GM23338 (cell line): ENCODE data around the gene MYO9B. TPM values are rescaled to one million over a fixed set of nuclear protein-coding genes. Genes with fewer than 3 reads are reported as not detected.
"Not testable (repeated sequence)": the region's sequence is repeated elsewhere in the genome, so short reads cannot be mapped to it uniquely, and the experiment has no call there.

Experiments used
- ATAC-seq: fragments of 200-7000 bp; cut with Tn5 transposase; 3 replicates; pipeline ENCODE4 v1.9.1; 2020
- DNase-seq: peaks from one replicate; pipeline ENCODE4 v3.0.0-alpha.2; 2015; ENCODE audit warnings: low spot score
- H2AFZ ChIP-seq: fragments of 200-600 bp; sonication (generic); 2 replicates; pipeline ENCODE4 v1.8.0; 2016; ENCODE audit warnings: antibody characterized with exemption, mild to moderate bottlenecking, moderate library complexity
- H3F3A ChIP-seq: fragments of 200-600 bp; sonication (generic); replicated peaks from 2 replicates; pipeline ENCODE4 v1.8.0; 2017; ENCODE audit warnings: antibody characterized with exemption, mixed run types, low read depth
- H3K27ac ChIP-seq: fragments of 200-600 bp; sonication (generic); 2 replicates; pipeline ENCODE4 v1.6.1; 2016; ENCODE audit warnings: low read depth
- H3K27me3 ChIP-seq: fragments of 200-600 bp; sonication (generic); 2 replicates; pipeline ENCODE4 v1.8.0; 2016; ENCODE audit warnings: mild to moderate bottlenecking, mixed run types, moderate library complexity; ENCODE audit not compliant: insufficient read depth
- H3K36me3 ChIP-seq: fragments of 200-600 bp; sonication (generic); 2 replicates; pipeline ENCODE4 v1.8.0; 2016; ENCODE audit warnings: mild to moderate bottlenecking; ENCODE audit not compliant: insufficient read depth
- H3K4me1 ChIP-seq: fragments of 200-600 bp; sonication (generic); 2 replicates; pipeline ENCODE4 v1.8.0; 2016; ENCODE audit warnings: mild to moderate bottlenecking, moderate library complexity; ENCODE audit not compliant: insufficient read depth
- H3K4me2 ChIP-seq: fragments of 200-600 bp; sonication (generic); 2 replicates; pipeline ENCODE4 v1.7.1; 2017; ENCODE audit warnings: mixed run types
- H3K4me3 ChIP-seq: fragments of 200-600 bp; sonication (generic); 2 replicates; pipeline ENCODE4 v1.6.1; 2016; ENCODE audit warnings: mixed run types
- H3K79me2 ChIP-seq: fragments of 200-600 bp; sonication (generic); replicated peaks from 2 replicates; pipeline ENCODE4 v1.8.0; 2017; ENCODE audit warnings: mild to moderate bottlenecking; ENCODE audit not compliant: insufficient read depth
- H3K9me2 ChIP-seq: fragments of 200-600 bp; sonication (generic); 2 replicates; pipeline ENCODE4 v1.8.0; 2017; ENCODE audit not compliant: insufficient read depth
- H4K20me1 ChIP-seq: fragments of 200-600 bp; sonication (generic); replicated peaks from 2 replicates; pipeline ENCODE4 v1.8.0; 2017; ENCODE audit warnings: mild to moderate bottlenecking; ENCODE audit not compliant: insufficient read depth
- H3K27ac Mint-ChIP-seq: 2 replicates; pipeline ENCODE4 v1.8.0; 2020; ENCODE audit warnings: inconsistent platforms, mild to moderate bottlenecking, moderate library complexity, mixed read lengths
- H3K27me3 Mint-ChIP-seq: 3 replicates; pipeline ENCODE4 v1.8.0; 2022; ENCODE audit warnings: low read depth, mild to moderate bottlenecking, moderate library complexity, mixed read lengths, inconsistent platforms; ENCODE audit not compliant: insufficient read depth, poor library complexity
- H3K36me3 Mint-ChIP-seq: 3 replicates; pipeline ENCODE4 v1.8.0; 2021; ENCODE audit warnings: low read depth, mild to moderate bottlenecking, inconsistent platforms, moderate library complexity, mixed read lengths
- H3K4me1 Mint-ChIP-seq: 3 replicates; pipeline ENCODE4 v1.8.0; 2020; ENCODE audit warnings: mild to moderate bottlenecking, inconsistent platforms, mixed read lengths
- H3K4me3 Mint-ChIP-seq: 3 replicates; pipeline ENCODE4 v1.8.0; 2021; ENCODE audit warnings: moderate library complexity, mild to moderate bottlenecking, inconsistent platforms, mixed read lengths
- H3K9me3 Mint-ChIP-seq: 3 replicates; pipeline ENCODE4 v1.8.0; 2020; ENCODE audit warnings: moderate library complexity, mild to moderate bottlenecking, inconsistent platforms, mixed read lengths
- CREB1 ChIP-seq: fragments of 250-450 bp; sonication (Bioruptor Pico); IDR thresholded peaks from 2 replicates; pipeline ENCODE4 v1.5.0; 2020; ENCODE audit warnings: low read depth, mild to moderate bottlenecking, moderate library complexity
- CTCF ChIP-seq, 2 experiments: fragments of 200-600 bp in 1 of 2; sonication (generic) in 1 of 2; conservative IDR thresholded peaks; 2 replicates each; pipeline versions ENCODE4 v1.5.1 to v1.6.1; 2016 to 2017; ENCODE audit warnings: antibody characterized with exemption in 2 of 2, low read depth in 2 of 2, mild to moderate bottlenecking in 2 of 2, moderate library complexity in 1 of 2
- ETS1 ChIP-seq: IDR thresholded peaks from 2 replicates; pipeline ENCODE4 v1.6.1; 2016; ENCODE audit warnings: antibody characterized with exemption
- EZH2 ChIP-seq: fragments of 200-600 bp; sonication (generic); IDR thresholded peaks from one replicate; pipeline ENCODE4 v1.8.0; 2017; ENCODE audit warnings: antibody characterized with exemption, mild to moderate bottlenecking, low read depth; ENCODE audit not compliant: unreplicated experiment
- EZH2phosphoT487 ChIP-seq: fragments of 200-600 bp; sonication (generic); IDR thresholded peaks from one replicate; pipeline ENCODE4 v1.8.1; 2018; ENCODE audit warnings: antibody characterized with exemption; ENCODE audit not compliant: unreplicated experiment
- JUNB ChIP-seq: IDR thresholded peaks from one replicate; pipeline ENCODE4 v1.6.1; 2016; ENCODE audit warnings: antibody characterized with exemption; ENCODE audit not compliant: unreplicated experiment
- NANOG ChIP-seq: IDR thresholded peaks from 2 replicates; pipeline ENCODE4 v1.6.1; 2016; ENCODE audit warnings: antibody characterized with exemption, borderline replicate concordance
- POLR2AphosphoS5 ChIP-seq: IDR thresholded peaks from 2 replicates; pipeline ENCODE4 v1.6.1; 2016; ENCODE audit warnings: antibody characterized with exemption, low read depth
- REST ChIP-seq: IDR thresholded peaks from one replicate; pipeline ENCODE4 v1.6.1; 2018; ENCODE audit warnings: antibody characterized with exemption; ENCODE audit not compliant: unreplicated experiment
- STAT1 ChIP-seq: IDR thresholded peaks from one replicate; pipeline ENCODE4 v1.6.1; 2016; ENCODE audit warnings: antibody characterized with exemption; ENCODE audit not compliant: unreplicated experiment
- ZNF114 ChIP-seq: fragments of 250-450 bp; sonication (Bioruptor Pico); IDR thresholded peaks from 2 replicates; pipeline ENCODE4 v1.5.0; 2020; ENCODE audit warnings: mild to moderate bottlenecking, moderate library complexity
- ZNF331 ChIP-seq: fragments of 250-450 bp; sonication (Bioruptor Pico); IDR thresholded peaks from 2 replicates; pipeline ENCODE4 v1.5.0; 2020; ENCODE audit warnings: low read depth, mild to moderate bottlenecking, moderate library complexity
- polyA plus RNA-seq: library from polyadenylated mRNA; unstranded; fragments of >200 nt; fragmentation: Nextera tagmentation; extraction: Ambion mirVana; gene quantifications from 2 replicates; pipeline ENCODE4 v1.2.1, GENCODE V29; 2016
- total RNA-seq: library from RNA; depleted of rRNA; stranded (reverse); fragments of >200 nt; shearing (Covaris generic); gene quantifications from 2 replicates; pipeline ENCODE4 v1.2.3, GENCODE V29; 2014

MYO9B gene
- total and polyA plus RNA-seq, 2 experiments from 2014 or later = 28.7 to 61.3 TPM

- TF ChIP-seq ETS1 (no peak), EZH2phosphoT487 (no peak), CTCF (conservative IDR thresholded peaks at IDR 0.05; ENCODE audit: low read depth in 2 of 2) (no peak), ZNF114 (no peak), JUNB (no peak), ZNF331 (CRISPR knock-in tag) (no peak), EZH2 (no peak)
Observed at GRCh38 chr19:17136617-17137016, 61.0 kb downstream of the MYO9B start (continued).

GRCh38 chr19:17137417-17137816, 61.8 kb downstream of the MYO9B start:
- peaks cover 5% of the 10 kb centered on the region; the same call in 2 of the 3 replicates for H3K36me3 Mint-ChIP-seq
- DNase-seq (no peak), ATAC-seq (no peak)
- Histone ChIP-seq H3K9me2 (no peaks in the 10 kb centered on the region), H3K4me3 (no peak overlapping the region), H4K20me1 (no peaks in the 10 kb centered on the region), H3K79me2 (peaks cover 5% of the 10 kb centered on the region), H3K27ac (no peak overlapping the region), H3K36me3 (no peaks in the 10 kb centered on the region), H3K4me2 (no peak overlapping the region), H2AFZ (no peak overlapping the region), H3K4me1 (peaks cover 29% of the 10 kb centered on the region), H3K27me3 (no peaks in the 10 kb centered on the region), H3F3A (peaks cover 18% of the 10 kb centered on the region)
- no peak overlapping the region for H3K4me3 Mint-ChIP-seq
- H3K4me1 Mint-ChIP-seq = peaks cover 29% of the 10 kb centered on the region
- peaks cover 25% of the 10 kb centered on the region for H3K27me3 Mint-ChIP-seq
- peak overlapping the region; percentile 85 for H3K27ac Mint-ChIP-seq
- TF ChIP-seq ZNF331 (CRISPR knock-in tag) (no peak), STAT1 (no peak), REST (no peak), ETS1 (no peak), CTCF (conservative IDR thresholded peaks at IDR 0.05; ENCODE audit: low read depth in 2 of 2) (no peak), EZH2 (no peak), JUNB (no peak), POLR2AphosphoS5 (no peak), CREB1 (CRISPR knock-in tag) (no peak), NANOG (no peak)
- no peaks in the 10 kb centered on the region for H3K9me3 Mint-ChIP-seq

- not testable (repeated sequence) for ATAC-seq, H3K4me3 Mint-ChIP-seq, H3K36me3 Mint-ChIP-seq, H3K4me3 ChIP-seq, H3K79me2 ChIP-seq, H3K9me3 Mint-ChIP-seq, H4K20me1 ChIP-seq, H3K36me3 ChIP-seq, H3K27ac Mint-ChIP-seq, H3K9me2 ChIP-seq, DNase-seq, H2AFZ ChIP-seq, H3K27ac ChIP-seq, H3K27me3 ChIP-seq, H3K4me2 ChIP-seq
- Histone ChIP-seq H3K4me1 (peaks cover 29% of the 10 kb centered on the region), H3F3A (peaks cover 14% of the 10 kb centered on the region)
- Mint-ChIP-seq H3K4me1 (peaks cover 29% of the 10 kb centered on the region), H3K27me3 (peaks cover 25% of the 10 kb centered on the region)
Observed at GRCh38 chr19:17138052-17138846, 62.7 kb downstream of the MYO9B start.
